ENCODE measurements around the gene NDRG4. TPM values are rescaled to one million over a fixed set of nuclear protein-coding genes. Genes with fewer than 3 reads are reported as not detected.

The NDRG4 gene
- total RNA-seq, 1 experiment from 2014 or later: 6.1 TPM

- no peak for DNase-seq
- Mint-ChIP-seq H3K9me3 (ENCODE audit: low read depth, unreplicated experiment) (no peaks in the 10 kb centered on the region), H3K27me3 (ENCODE audit: unreplicated experiment) (no peaks in the 10 kb centered on the region), H3K36me3 (ENCODE audit: insufficient read depth, unreplicated experiment) (peaks cover 60% of the 10 kb centered on the region), H3K27ac (ENCODE audit: unreplicated experiment) (no peak overlapping the region), H3K4me1 (ENCODE audit: low read depth, unreplicated experiment) (no peaks in the 10 kb centered on the region), H3K4me3 (ENCODE audit: low read depth, unreplicated experiment) (no peak overlapping the region)
- CTCF ChIA-PET: interaction anchor here (0.7 kb wide), 1 partner anchor 49 kb away, joined by 4 read pairs; no protein-coding TSS in a partner anchor
- intact Hi-C loops (cut with micrococcal nuclease; ENCODE audit: unreplicated experiment): loop anchor here (5.0 kb wide), 1 partner anchor 39 kb away; no protein-coding TSS in a partner anchor
- TF ChIP-seq, protein P1, sequence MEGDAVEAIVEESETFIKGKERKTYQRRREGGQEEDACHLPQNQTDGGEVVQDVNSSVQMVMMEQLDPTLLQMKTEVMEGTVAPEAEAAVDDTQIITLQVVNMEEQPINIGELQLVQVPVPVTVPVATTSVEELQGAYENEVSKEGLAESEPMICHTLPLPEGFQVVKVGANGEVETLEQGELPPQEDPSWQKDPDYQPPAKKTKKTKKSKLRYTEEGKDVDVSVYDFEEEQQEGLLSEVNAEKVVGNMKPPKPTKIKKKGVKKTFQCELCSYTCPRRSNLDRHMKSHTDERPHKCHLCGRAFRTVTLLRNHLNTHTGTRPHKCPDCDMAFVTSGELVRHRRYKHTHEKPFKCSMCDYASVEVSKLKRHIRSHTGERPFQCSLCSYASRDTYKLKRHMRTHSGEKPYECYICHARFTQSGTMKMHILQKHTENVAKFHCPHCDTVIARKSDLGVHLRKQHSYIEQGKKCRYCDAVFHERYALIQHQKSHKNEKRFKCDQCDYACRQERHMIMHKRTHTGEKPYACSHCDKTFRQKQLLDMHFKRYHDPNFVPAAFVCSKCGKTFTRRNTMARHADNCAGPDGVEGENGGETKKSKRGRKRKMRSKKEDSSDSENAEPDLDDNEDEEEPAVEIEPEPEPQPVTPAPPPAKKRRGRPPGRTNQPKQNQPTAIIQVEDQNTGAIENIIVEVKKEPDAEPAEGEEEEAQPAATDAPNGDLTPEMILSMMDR (IDR thresholded peaks at IDR 0.05; ENCODE audit: unreplicated experiment): no peak
- no TSS peak for BruUV-seq (replicated peaks)
These were observed 48.4 kb downstream of the NDRG4 start for GRCh38 chr16:58548378-58548777.

- intact Hi-C loops (cut with micrococcal nuclease; ENCODE audit: unreplicated experiment): no loop called here
- no peak overlapping the region for H3K27ac Mint-ChIP-seq (ENCODE audit: unreplicated experiment)
- no TSS peak for BruUV-seq (replicated peaks)
- DNase-seq: no peak
- CTCF ChIA-PET: interaction anchor here (0.9 kb wide), 1 partner anchor 10 kb away, joined by 3 read pairs; no protein-coding TSS in a partner anchor
- peaks cover 67% of the 10 kb centered on the region for H3K36me3 Mint-ChIP-seq (ENCODE audit: insufficient read depth, unreplicated experiment)
- no peak overlapping the region for H3K4me3 Mint-ChIP-seq (ENCODE audit: low read depth, unreplicated experiment)
- H3K27me3 Mint-ChIP-seq (ENCODE audit: unreplicated experiment): no peaks in the 10 kb centered on the region
- TF ChIP-seq, protein P1 (IDR thresholded peaks at IDR 0.05; ENCODE audit: unreplicated experiment): no peak
- H3K9me3 Mint-ChIP-seq (ENCODE audit: low read depth, unreplicated experiment): no peaks in the 10 kb centered on the region
- no peaks in the 10 kb centered on the region for H3K4me1 Mint-ChIP-seq (ENCODE audit: low read depth, unreplicated experiment)
These were observed 51.6 kb downstream of the NDRG4 start for GRCh38 chr16:58551496-58551895.

GRCh38 chr16:58556678-58557077 is 56.7 kb downstream of the NDRG4 start:
- TF ChIP-seq, protein P1 (IDR thresholded peaks at IDR 0.05; ENCODE audit: unreplicated experiment): no peak
- H3K4me3 Mint-ChIP-seq (ENCODE audit: low read depth, unreplicated experiment): no peak overlapping the region
- peaks cover 74% of the 10 kb centered on the region for H3K36me3 Mint-ChIP-seq (ENCODE audit: insufficient read depth, unreplicated experiment)
- no peaks in the 10 kb centered on the region for H3K9me3 Mint-ChIP-seq (ENCODE audit: low read depth, unreplicated experiment)
- H3K4me1 Mint-ChIP-seq (ENCODE audit: low read depth, unreplicated experiment): no peaks in the 10 kb centered on the region
- CTCF ChIA-PET: no interaction called here
- DNase-seq: no peak
- intact Hi-C loops (cut with micrococcal nuclease; ENCODE audit: unreplicated experiment): no loop called here
- H3K27ac Mint-ChIP-seq (ENCODE audit: unreplicated experiment): no peak overlapping the region
- BruUV-seq (replicated peaks): no TSS peak
- H3K27me3 Mint-ChIP-seq (ENCODE audit: unreplicated experiment): no peaks in the 10 kb centered on the region

Other genes starting within 250 kb of the NDRG4 start
- not detected in 2 replicates for gene PRSS54, start 205.1 kb upstream of the NDRG4 start, total RNA-seq (2022)
- 11.9 and 13.6 TPM in 2 replicates for gene GINS3, start 107.7 kb upstream of the NDRG4 start, total RNA-seq (2022)
- 42.8 and 46.8 TPM in 2 replicates for gene SETD6, start 15.4 kb downstream of the NDRG4 start, total RNA-seq (2022)
- 270 and 299 TPM in 2 replicates for gene CNOT1, start 129.7 kb downstream of the NDRG4 start, total RNA-seq (2022)
- gene SLC38A7, start 184.6 kb downstream of the NDRG4 start, total RNA-seq (2022): 23.3 and 23.7 TPM in 2 replicates
- 146 and 162 TPM in 2 replicates for gene GOT2, start 234.2 kb downstream of the NDRG4 start, total RNA-seq (2022)